Testis (tissue), 2 donors: ENCODE data around the gene FAM234A.

Experiments
- POLR2A ChIP-seq: fragments of 450-650 bp; IDR thresholded peaks from one replicate; pipeline ENCODE4 v1.6.1; 2017; ENCODE audit warnings: antibody characterized with exemption, mild to moderate bottlenecking, moderate library complexity
- TF ChIP-seq, protein P1 (sequence below), 3 experiments: fragments of 450-650 bp in 2 of 3; fragments of 200-600 bp in 1 of 3; sonication (generic) in 1 of 3; IDR thresholded peaks; one replicate each; pipeline ENCODE4 v1.5.1; 2016 to 2019; ENCODE audit warnings: antibody characterized with exemption in 3 of 3, mild to moderate bottlenecking in 2 of 3, moderate library complexity in 1 of 3

GRCh38 chr16:249431-249830 is 14.8 kb downstream of the FAM234A start:
- TF ChIP-seq, protein P1, sequence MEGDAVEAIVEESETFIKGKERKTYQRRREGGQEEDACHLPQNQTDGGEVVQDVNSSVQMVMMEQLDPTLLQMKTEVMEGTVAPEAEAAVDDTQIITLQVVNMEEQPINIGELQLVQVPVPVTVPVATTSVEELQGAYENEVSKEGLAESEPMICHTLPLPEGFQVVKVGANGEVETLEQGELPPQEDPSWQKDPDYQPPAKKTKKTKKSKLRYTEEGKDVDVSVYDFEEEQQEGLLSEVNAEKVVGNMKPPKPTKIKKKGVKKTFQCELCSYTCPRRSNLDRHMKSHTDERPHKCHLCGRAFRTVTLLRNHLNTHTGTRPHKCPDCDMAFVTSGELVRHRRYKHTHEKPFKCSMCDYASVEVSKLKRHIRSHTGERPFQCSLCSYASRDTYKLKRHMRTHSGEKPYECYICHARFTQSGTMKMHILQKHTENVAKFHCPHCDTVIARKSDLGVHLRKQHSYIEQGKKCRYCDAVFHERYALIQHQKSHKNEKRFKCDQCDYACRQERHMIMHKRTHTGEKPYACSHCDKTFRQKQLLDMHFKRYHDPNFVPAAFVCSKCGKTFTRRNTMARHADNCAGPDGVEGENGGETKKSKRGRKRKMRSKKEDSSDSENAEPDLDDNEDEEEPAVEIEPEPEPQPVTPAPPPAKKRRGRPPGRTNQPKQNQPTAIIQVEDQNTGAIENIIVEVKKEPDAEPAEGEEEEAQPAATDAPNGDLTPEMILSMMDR (IDR thresholded peaks at IDR 0.05), result no peak
- TF ChIP-seq POLR2A, result no peak
